ENCODE results near the gene SLAMF8. TPM values are rescaled to one million over a fixed set of nuclear protein-coding genes. Genes with fewer than 3 reads are reported as not detected.

The SLAMF8 gene
- total RNA-seq, 2 donors from 2014 or later = 1.5 to 1.9 TPM

DNA sequence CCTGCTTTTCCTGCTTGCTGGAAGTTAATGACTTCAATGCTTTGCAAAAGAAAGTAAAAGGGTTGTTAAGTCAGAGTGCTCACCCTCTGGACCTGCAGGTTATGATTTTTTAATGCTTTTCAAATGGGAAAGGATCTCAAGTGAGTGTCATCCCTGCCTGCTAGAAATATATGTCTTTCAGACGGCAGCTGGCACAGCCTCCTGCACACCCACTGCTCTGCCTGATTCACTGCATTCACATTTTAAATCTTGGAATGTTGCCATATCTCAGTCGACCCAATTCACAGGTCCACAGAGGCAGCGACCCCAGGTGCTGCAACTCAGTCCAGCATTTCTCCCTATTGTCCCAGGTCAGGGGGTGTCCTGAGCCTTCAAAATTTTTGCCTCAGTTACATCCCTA lies 35.2 kb upstream of the SLAMF8 start:
- H3K4me3 ChIP-seq = no peak overlapping the region
- no peak overlapping the region for H3K9ac ChIP-seq (ENCODE audit: low read depth in 2 of 2, low read length in 2 of 2)
- intact Hi-C loops (cut with DNase I) = loop anchor here (10.0 kb wide), 1 partner anchor 213 kb away; no protein-coding TSS in a partner anchor
- TF ChIP-seq, protein P1, sequence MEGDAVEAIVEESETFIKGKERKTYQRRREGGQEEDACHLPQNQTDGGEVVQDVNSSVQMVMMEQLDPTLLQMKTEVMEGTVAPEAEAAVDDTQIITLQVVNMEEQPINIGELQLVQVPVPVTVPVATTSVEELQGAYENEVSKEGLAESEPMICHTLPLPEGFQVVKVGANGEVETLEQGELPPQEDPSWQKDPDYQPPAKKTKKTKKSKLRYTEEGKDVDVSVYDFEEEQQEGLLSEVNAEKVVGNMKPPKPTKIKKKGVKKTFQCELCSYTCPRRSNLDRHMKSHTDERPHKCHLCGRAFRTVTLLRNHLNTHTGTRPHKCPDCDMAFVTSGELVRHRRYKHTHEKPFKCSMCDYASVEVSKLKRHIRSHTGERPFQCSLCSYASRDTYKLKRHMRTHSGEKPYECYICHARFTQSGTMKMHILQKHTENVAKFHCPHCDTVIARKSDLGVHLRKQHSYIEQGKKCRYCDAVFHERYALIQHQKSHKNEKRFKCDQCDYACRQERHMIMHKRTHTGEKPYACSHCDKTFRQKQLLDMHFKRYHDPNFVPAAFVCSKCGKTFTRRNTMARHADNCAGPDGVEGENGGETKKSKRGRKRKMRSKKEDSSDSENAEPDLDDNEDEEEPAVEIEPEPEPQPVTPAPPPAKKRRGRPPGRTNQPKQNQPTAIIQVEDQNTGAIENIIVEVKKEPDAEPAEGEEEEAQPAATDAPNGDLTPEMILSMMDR (IDR thresholded peaks at IDR 0.05) = no peak
- no peak overlapping the region for H3K27ac ChIP-seq
- H3K36me3 ChIP-seq = no peaks in the 10 kb centered on the region
- no peaks in the 10 kb centered on the region for H3K4me1 ChIP-seq
- H3K27me3 ChIP-seq = peaks cover 4% of the 10 kb centered on the region
- no peak for DNase-seq
- no peaks in the 10 kb centered on the region for H3K9me3 ChIP-seq

DNA sequence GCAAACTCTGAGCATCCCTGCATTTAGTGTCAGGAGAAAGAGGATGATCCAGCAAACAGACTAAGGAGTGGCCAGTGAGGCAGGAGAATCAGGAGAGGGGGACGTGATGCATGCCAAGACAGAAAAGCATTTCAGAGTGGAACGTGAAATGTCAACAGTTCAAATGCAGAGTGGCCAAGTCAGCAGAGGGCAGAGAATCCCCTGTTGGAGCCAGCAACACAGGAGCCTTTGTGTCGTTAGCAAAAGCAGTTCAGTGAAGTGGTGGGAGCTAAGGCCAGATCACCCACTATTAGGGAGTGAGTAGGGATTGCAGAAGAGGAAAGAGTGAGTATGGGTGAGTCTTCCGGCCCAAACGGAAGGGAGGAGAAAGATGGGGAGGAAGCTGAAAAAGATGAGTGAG lies 31.1 kb upstream of the SLAMF8 start:
- intact Hi-C loops (cut with DNase I) = loop anchor here (10.0 kb wide), 1 partner anchor 209 kb away; no protein-coding TSS in a partner anchor
- Histone ChIP-seq H3K27me3 (peaks cover 4% of the 10 kb centered on the region), H3K4me3 (no peak overlapping the region), H3K9ac (ENCODE audit: low read depth in 2 of 2, low read length in 2 of 2) (no peak overlapping the region), H3K9me3 (no peaks in the 10 kb centered on the region), H3K4me1 (no peaks in the 10 kb centered on the region), H3K27ac (no peak overlapping the region), H3K36me3 (no peaks in the 10 kb centered on the region)
- DNase-seq = no peak
- TF ChIP-seq, protein P1 (IDR thresholded peaks at IDR 0.05) = no peak

- H3K27ac ChIP-seq = no peak overlapping the region
- H3K4me1 ChIP-seq = no peaks in the 10 kb centered on the region
- H3K36me3 ChIP-seq = no peaks in the 10 kb centered on the region
- peak; percentile 73 for DNase-seq
- H3K9me3 ChIP-seq = no peaks in the 10 kb centered on the region
- no peak overlapping the region for H3K9ac ChIP-seq (ENCODE audit: low read depth in 2 of 2, low read length in 2 of 2)
- H3K4me3 ChIP-seq = no peak overlapping the region
- intact Hi-C loops (cut with DNase I) = loop anchor here (10.0 kb wide), 1 partner anchor 206 kb away; no protein-coding TSS in a partner anchor
- TF ChIP-seq, protein P1 (IDR thresholded peaks at IDR 0.05) = peak; percentile 74
- H3K27me3 ChIP-seq = peaks cover 1% of the 10 kb centered on the region
These were observed 27.8 kb upstream of the SLAMF8 start for GRCh38 chr1:159798893-159799292.

- intact Hi-C loops (cut with DNase I) = loop anchor here (10.0 kb wide), 1 partner anchor 205 kb away; no protein-coding TSS in a partner anchor
These were observed 27.2 kb upstream of the SLAMF8 start for GRCh38 chr1:159799446-159799985.

DNA sequence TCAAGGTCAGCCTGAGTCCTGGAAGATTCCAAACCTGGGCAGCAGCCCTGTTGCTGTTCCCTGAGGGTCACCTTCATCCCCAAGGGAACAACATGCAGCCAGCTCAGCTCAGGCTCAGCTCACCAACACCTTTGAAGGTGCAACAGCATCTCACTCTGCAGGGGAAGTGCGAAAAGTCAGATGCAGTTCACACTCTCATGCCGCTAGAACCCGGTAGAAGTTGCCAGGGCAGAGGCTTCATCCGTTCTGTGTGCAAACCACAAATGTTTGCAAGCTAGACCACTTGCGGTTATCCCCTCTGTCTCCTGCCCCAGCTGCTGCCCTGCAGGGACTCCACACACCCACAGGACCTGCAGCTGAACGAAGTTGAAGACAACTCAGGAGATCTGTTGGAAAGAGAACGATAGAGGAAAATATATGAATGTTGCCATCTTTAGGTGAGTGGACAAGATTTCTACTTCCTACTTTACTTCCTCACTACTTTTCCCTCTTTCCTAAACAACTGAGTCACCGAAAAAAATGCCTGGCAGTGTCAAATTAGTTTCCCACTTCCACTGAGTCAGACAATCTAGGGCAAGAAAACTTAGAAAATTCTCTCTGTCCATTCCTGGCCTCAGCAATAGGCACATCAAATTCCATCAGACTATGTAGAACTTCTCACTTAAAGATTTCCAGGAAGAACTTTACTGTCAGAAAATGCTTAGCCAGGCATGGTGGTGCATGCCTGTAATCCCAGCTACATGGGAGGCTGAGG lies 26.3 kb upstream of the SLAMF8 start:
- Histone ChIP-seq H3K4me3 (no peak overlapping the region), H3K27me3 (no peaks in the 10 kb centered on the region), H3K27ac (no peak overlapping the region), H3K9ac (ENCODE audit: low read depth in 2 of 2, low read length in 2 of 2) (no peak overlapping the region), H3K9me3 (no peaks in the 10 kb centered on the region), H3K4me1 (no peaks in the 10 kb centered on the region), H3K36me3 (no peaks in the 10 kb centered on the region)
- TF ChIP-seq, protein P1 (IDR thresholded peaks at IDR 0.05) = no peak
- intact Hi-C loops (cut with DNase I) = no loop called here
- DNase-seq = no peak

More at GRCh38 chr1:159799446-159799985, 27.2 kb upstream of the SLAMF8 start:
- H3K27me3 ChIP-seq = no peaks in the 10 kb centered on the region
- H3K4me3 ChIP-seq = no peak overlapping the region
- H3K9ac ChIP-seq (ENCODE audit: low read depth in 2 of 2, low read length in 2 of 2) = no peak overlapping the region
- H3K9me3 ChIP-seq = no peaks in the 10 kb centered on the region
- no peaks in the 10 kb centered on the region for H3K36me3 ChIP-seq
- TF ChIP-seq, protein P1 (IDR thresholded peaks at IDR 0.05) = no peak
- H3K27ac ChIP-seq = no peak overlapping the region
- no peak for DNase-seq
- no peaks in the 10 kb centered on the region for H3K4me1 ChIP-seq
